Ascending aorta (tissue), 2 donors: ENCODE results near the gene GIGYF2. TPM values are rescaled to one million over a fixed set of nuclear protein-coding genes. Genes with fewer than 3 reads are reported as not detected.

ENCODE experiments used
- DNase-seq, 2 donors: peaks; one replicate each; pipeline ENCODE4 v3.0.0-alpha.2; 2019; ENCODE audit warnings: low spot score in 2 of 2
- H3K27ac ChIP-seq, 2 donors: fragments of 200-600 bp; sonication (generic); one replicate each; pipeline ENCODE4 v1.5.1; 2016 to 2017; ENCODE audit warnings: mild to moderate bottlenecking in 1 of 2
- H3K27me3 ChIP-seq: fragments of 200-600 bp; sonication (generic); one replicate; pipeline ENCODE4 v1.5.1; 2017
- H3K36me3 ChIP-seq, 2 donors: fragments of 200-600 bp; sonication (generic); one replicate each; pipeline ENCODE4 v1.5.1; 2016
- H3K4me1 ChIP-seq, 2 donors: fragments of 200-600 bp; sonication (generic); one replicate each; pipeline ENCODE4 v1.5.1; 2016 to 2017; ENCODE audit warnings: mild to moderate bottlenecking in 1 of 2
- H3K4me3 ChIP-seq, 2 donors: fragments of 200-600 bp; sonication (generic); one replicate each; pipeline ENCODE4 v1.5.1; 2016 to 2017; ENCODE audit warnings: mild to moderate bottlenecking in 1 of 2
- H3K9me3 ChIP-seq, 2 donors: fragments of 200-600 bp; sonication (generic); one replicate each; pipeline ENCODE4 v1.5.1; 2016
- CTCF ChIP-seq, 3 experiments: fragments of 200-600 bp in 2 of 3; fragments of 450-650 bp in 1 of 3; sonication (generic) in 2 of 3; IDR thresholded peaks; one replicate each; pipeline ENCODE4 v1.5.1; 2016 to 2019; ENCODE audit warnings: antibody characterized with exemption in 3 of 3, mild to moderate bottlenecking in 1 of 3, moderate library complexity in 1 of 3
- intact Hi-C: fragments of 100-400 bp; cut with DNase I; formaldehyde crosslinking; loops from one replicate; pipeline ENCODE4 v1.15.1; 2023
- total RNA-seq: library from RNA; depleted of rRNA; stranded (reverse); fragments of >200 nt; gene quantifications from one replicate; pipeline ENCODE4 v1.1.0, GENCODE V29; 2016

The GIGYF2 gene
- total RNA-seq, 1 donor from 2014 or later, result 27.5 TPM

DNA sequence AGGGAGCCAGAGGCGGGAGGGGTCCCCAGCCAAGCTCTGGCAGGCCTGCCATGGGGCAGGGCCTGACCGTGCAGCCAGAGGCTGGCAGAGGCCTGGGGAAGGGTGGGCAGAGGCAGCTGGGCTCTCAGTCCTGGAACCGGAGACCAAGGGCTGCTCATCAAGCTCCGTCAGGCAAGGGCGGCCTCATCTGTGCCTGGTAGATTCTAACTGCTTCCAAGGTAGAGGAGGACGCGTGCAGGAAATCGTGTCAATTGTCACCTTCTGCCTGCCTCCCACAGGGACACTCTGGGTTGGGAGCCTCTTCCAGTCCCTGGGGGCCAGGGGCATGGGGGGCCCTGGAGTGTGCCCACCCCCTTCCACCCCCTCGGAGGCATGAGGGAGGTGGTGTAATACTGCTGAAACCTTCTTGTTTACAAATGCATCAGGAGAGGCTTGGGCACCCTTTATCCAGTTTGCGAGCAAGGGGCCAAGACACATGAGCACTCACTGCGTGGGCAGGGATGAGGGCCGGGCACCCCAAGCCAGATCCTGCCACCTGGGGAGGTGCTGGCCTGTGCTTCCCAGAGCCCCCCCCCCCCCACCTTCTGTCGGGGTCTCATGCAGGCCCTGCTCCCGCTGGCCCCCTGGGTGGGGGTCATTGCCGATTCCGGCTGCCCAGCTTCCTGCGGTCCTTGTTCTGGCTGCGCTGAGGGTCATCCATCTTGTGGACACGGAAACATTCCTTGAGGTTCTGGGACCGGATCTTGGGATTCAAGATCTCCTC lies 181.9 kb downstream of the GIGYF2 start:
- Histone ChIP-seq H3K36me3 (no peaks in the 10 kb centered on the region), H3K27ac (no peak overlapping the region), H3K9me3 (no peaks in the 10 kb centered on the region), H3K4me1 (no peaks in the 10 kb centered on the region), H3K27me3 (peaks cover 3% of the 10 kb centered on the region), H3K4me3 (no peak overlapping the region)
- no peak for TF ChIP-seq CTCF (IDR thresholded peaks at IDR 0.05)
- intact Hi-C loops, result no loop called here
- no peak for DNase-seq

GRCh38 chr2:232879618-232880494 lies 182.7 kb downstream of the GIGYF2 start:
- Histone ChIP-seq H3K9me3 (no peaks in the 10 kb centered on the region), H3K27ac (no peak overlapping the region), H3K4me3 (no peak overlapping the region), H3K4me1 (no peaks in the 10 kb centered on the region), H3K27me3 (peaks cover 3% of the 10 kb centered on the region), H3K36me3 (no peaks in the 10 kb centered on the region)
- no peak for DNase-seq
- intact Hi-C loops, result no loop called here
- no peak for TF ChIP-seq CTCF (IDR thresholded peaks at IDR 0.05)

DNA sequence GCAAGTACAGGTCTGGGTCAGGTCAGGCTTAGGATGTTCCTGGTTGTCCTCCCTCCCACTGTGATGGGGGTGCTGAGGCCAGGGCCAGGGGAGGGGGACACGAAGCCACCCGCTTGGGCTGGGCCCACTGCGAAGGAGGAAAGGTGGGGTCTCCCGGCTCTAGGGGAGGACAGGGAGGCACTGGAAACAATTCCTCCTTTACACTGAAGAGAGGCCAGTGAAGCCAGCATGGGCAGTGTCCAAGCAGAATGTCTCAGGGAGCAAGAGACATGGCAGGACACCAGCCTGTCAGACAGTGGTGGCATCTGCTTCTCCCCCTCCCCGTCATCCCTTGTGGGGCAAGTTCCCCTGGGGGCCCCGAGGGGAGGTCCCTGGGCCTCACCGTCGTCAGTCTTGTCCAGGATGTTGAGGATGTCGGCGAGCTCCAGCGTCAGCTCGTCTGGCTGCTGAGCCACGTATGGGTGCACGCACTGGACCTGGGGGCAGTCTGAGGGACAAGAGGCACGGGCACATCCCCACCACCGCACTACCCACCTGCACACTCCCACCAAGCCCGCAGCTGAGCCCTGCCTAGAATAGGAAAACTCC lies 183.7 kb downstream of the GIGYF2 start:
- Histone ChIP-seq H3K27me3 (peaks cover under 1% of the 10 kb centered on the region), H3K27ac (no peak overlapping the region), H3K4me1 (no peaks in the 10 kb centered on the region), H3K9me3 (no peaks in the 10 kb centered on the region), H3K4me3 (no peak overlapping the region), H3K36me3 (no peaks in the 10 kb centered on the region)
- intact Hi-C loops, result no loop called here
- TF ChIP-seq CTCF (IDR thresholded peaks at IDR 0.05), result no peak
- no peak for DNase-seq

- TF ChIP-seq CTCF (IDR thresholded peaks at IDR 0.05), result no peak
- H3K36me3 ChIP-seq, result no peaks in the 10 kb centered on the region
- H3K4me3 ChIP-seq, result no peak overlapping the region
- H3K27ac ChIP-seq, result no peak overlapping the region
- H3K9me3 ChIP-seq, result no peaks in the 10 kb centered on the region
- no peak for DNase-seq
- H3K4me1 ChIP-seq, result no peaks in the 10 kb centered on the region
- H3K27me3 ChIP-seq, result no peaks in the 10 kb centered on the region
- intact Hi-C loops, result no loop called here
These were observed 185.0 kb downstream of the GIGYF2 start for GRCh38 chr2:232882085-232882484.

DNA sequence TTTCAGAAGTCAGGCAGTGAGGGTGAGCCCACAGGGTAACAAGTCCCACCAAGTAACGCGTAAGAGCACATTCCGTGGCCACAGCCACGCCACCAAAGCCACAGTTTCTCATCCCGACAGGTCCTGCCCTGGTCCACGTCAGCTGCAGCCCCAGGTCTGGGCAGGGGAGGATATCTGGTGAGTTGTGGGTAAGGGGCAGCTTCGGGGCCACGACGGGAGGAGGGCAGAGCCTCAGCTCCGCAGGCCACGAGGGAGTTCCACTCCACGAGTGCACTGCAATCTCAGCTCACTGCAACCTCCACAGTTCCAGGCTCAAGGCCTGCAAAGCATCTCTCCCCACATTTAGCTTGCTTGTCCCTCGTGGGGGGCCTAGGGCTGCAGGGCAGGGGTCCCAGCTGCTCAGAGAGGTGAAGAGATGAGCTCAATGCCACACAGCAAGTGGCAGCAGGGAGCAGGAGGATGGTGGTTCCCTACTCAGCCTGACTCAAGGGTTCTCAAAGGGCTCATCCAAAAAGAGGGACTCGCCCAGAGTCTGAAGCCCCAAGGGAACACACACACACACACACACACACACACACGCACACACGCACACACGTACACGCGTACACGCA lies 185.5 kb downstream of the GIGYF2 start:
- H3K9me3 ChIP-seq, result no peaks in the 10 kb centered on the region
- no peak overlapping the region for H3K4me3 ChIP-seq
- no peaks in the 10 kb centered on the region for H3K27me3 ChIP-seq
- intact Hi-C loops, result no loop called here
- no peak overlapping the region for H3K27ac ChIP-seq
- no peak for TF ChIP-seq CTCF (IDR thresholded peaks at IDR 0.05)
- no peak for DNase-seq
- no peaks in the 10 kb centered on the region for H3K4me1 ChIP-seq
- no peaks in the 10 kb centered on the region for H3K36me3 ChIP-seq
